ENCODE results near the gene EXOC6B.

- TF ChIP-seq POLR2AphosphoS5 (IDR thresholded peaks at IDR 0.05) (no peak), CTCF (IDR thresholded peaks at IDR 0.05) (no peak)
Measured at GRCh38 chr2:72630767-72631166, 195.1 kb downstream of the EXOC6B start.

Measured in stomach (tissue), 4 donors.